ENCODE measurements around the gene CPA1.

GRCh38 chr7:130386876-130387275 is 6.6 kb downstream of the CPA1 start:
- TF ChIP-seq CTCF (IDR thresholded peaks at IDR 0.05; ENCODE audit: insufficient read depth, low read length, poor library complexity, severe bottlenecking), result no peak
- TF ChIP-seq EZH2phosphoT487 (conservative IDR thresholded peaks at IDR 0.05; ENCODE audit: low read length), result no peak
